ENCODE measurements around the gene POLD1. TPM values are rescaled to one million over a fixed set of nuclear protein-coding genes. Genes with fewer than 3 reads are reported as not detected.
A peak's percentile ranks its signal among the peaks of the same experiment; 100 is the strongest.

The POLD1 gene
- polyA plus RNA-seq, 3 donors: 9.3 to 22.4 (median 15.6) TPM

DNA sequence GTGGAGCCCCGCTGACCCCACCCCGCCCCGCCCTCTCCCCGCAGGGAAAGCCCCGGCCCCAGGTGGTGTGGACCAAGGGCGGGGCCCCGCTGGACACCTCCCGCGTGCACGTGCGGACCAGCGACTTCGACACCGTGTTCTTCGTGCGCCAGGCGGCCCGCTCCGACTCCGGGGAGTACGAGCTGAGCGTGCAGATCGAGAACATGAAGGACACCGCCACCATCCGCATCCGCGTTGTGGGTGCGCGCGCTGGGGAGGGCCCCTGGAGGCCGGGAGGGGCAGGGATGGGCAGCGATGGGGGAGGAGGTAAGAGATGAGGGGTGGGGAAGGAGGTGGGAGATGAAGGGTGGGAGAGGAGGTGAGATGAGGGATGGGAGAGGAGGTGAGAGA, 74.9 kb downstream of the POLD1 start:
- Histone ChIP-seq H3K79me2 (ENCODE audit: insufficient read depth, low read length) (no peaks in the 10 kb centered on the region), H4K20me1 (ENCODE audit: insufficient read depth, low read length) (no peaks in the 10 kb centered on the region), H3K9ac (ENCODE audit: insufficient read depth, low read length, poor library complexity, severe bottlenecking) (no peak overlapping the region), H3K4me2 (replicated peaks; ENCODE audit: extremely low read depth, low read length, poor library complexity, severe bottlenecking) (no peak overlapping the region), H3K36me3 (replicated peaks in 1 of 2; ENCODE audit: control insufficient read depth in 1 of 2, insufficient read depth in 2 of 2, low read length in 2 of 2) (no peaks in the 10 kb centered on the region), H3K4me1 (ENCODE audit: control insufficient read depth in 1 of 2, insufficient read depth in 2 of 2, low read length in 2 of 2) (no peaks in the 10 kb centered on the region), H3K27ac (ENCODE audit: low read depth in 1 of 2, low read length in 2 of 2) (no peak overlapping the region), H2AFZ (ENCODE audit: insufficient read depth, low read depth, low read length, poor library complexity, severe bottlenecking) (no peak overlapping the region), H3K9me3 (replicated peaks in 1 of 2; ENCODE audit: control insufficient read depth in 1 of 2, insufficient read depth in 1 of 2, low read length in 2 of 2) (no peaks in the 10 kb centered on the region), H3K27me3 (ENCODE audit: control insufficient read depth in 2 of 2, insufficient read depth in 2 of 2, low read length in 2 of 2) (peaks cover 0 to 7% of the 10 kb centered on the region in 2 donors), H3K4me3 (replicated peaks in 1 of 3; ENCODE audit: low read depth in 2 of 3, low read length in 3 of 3) (no peak overlapping the region)
- Mint-ChIP-seq H3K27ac (no peak overlapping the region), H3K27me3 (ENCODE audit: low read depth in 3 of 3) (peaks cover 19 to 48% (median 23%) of the 10 kb centered on the region in 3 donors), H3K36me3 (no peaks in the 10 kb centered on the region), H3K4me3 (no peak overlapping the region), H3K9me3 (peaks cover 0 to 4% (median 0%) of the 10 kb centered on the region in 7 donors), H3K4me1 (peaks cover 5% of the 10 kb centered on the region)
- intact Hi-C loops (cut with micrococcal nuclease): no loop called here
- 59% methylated on average over 30 of the region's 32 CpGs for WGBS (ENCODE audit: insufficient coverage)
- no peak for DNase-seq
- TF ChIP-seq, protein P1, sequence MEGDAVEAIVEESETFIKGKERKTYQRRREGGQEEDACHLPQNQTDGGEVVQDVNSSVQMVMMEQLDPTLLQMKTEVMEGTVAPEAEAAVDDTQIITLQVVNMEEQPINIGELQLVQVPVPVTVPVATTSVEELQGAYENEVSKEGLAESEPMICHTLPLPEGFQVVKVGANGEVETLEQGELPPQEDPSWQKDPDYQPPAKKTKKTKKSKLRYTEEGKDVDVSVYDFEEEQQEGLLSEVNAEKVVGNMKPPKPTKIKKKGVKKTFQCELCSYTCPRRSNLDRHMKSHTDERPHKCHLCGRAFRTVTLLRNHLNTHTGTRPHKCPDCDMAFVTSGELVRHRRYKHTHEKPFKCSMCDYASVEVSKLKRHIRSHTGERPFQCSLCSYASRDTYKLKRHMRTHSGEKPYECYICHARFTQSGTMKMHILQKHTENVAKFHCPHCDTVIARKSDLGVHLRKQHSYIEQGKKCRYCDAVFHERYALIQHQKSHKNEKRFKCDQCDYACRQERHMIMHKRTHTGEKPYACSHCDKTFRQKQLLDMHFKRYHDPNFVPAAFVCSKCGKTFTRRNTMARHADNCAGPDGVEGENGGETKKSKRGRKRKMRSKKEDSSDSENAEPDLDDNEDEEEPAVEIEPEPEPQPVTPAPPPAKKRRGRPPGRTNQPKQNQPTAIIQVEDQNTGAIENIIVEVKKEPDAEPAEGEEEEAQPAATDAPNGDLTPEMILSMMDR (IDR thresholded peaks at IDR 0.05): no peak

DNA sequence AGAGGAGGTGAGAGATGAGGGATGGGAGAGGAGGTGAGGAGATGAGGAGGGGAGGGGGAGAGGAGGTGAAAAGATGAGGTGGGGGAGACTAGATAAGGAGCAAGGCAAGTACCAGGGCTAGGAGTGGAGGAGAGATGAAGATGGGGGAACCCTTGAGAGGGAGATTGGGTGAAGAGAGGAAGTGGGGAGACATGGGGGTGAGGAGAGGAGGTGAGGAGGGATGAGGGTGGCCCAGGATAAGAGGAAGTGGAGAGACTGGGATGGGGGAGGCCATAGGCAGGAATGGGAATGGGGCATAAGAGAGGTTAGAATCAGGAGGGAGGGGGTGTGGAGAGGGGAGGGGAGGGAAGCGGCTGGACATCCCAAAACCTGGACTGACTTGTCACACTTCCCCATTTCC, 75.5 kb downstream of the POLD1 start:
- no peaks in the 10 kb centered on the region for H3K36me3 ChIP-seq (replicated peaks in 1 of 2; ENCODE audit: control insufficient read depth in 1 of 2, insufficient read depth in 2 of 2, low read length in 2 of 2)
- H3K79me2 ChIP-seq (ENCODE audit: insufficient read depth, low read length): no peaks in the 10 kb centered on the region
- no peak overlapping the region for H3K4me3 Mint-ChIP-seq
- no peaks in the 10 kb centered on the region for H3K9me3 ChIP-seq (replicated peaks in 1 of 2; ENCODE audit: control insufficient read depth in 1 of 2, insufficient read depth in 1 of 2, low read length in 2 of 2)
- H3K4me1 ChIP-seq (ENCODE audit: control insufficient read depth in 1 of 2, insufficient read depth in 2 of 2, low read length in 2 of 2): no peaks in the 10 kb centered on the region
- DNase-seq: no peak
- peaks cover 19 to 48% (median 21%) of the 10 kb centered on the region in 3 donors for H3K27me3 Mint-ChIP-seq (ENCODE audit: low read depth in 3 of 3)
- H3K4me2 ChIP-seq (replicated peaks; ENCODE audit: extremely low read depth, low read length, poor library complexity, severe bottlenecking): no peak overlapping the region
- H3K36me3 Mint-ChIP-seq: no peaks in the 10 kb centered on the region
- H3K27me3 ChIP-seq (ENCODE audit: control insufficient read depth in 2 of 2, insufficient read depth in 2 of 2, low read length in 2 of 2): peaks cover 0 to 7% of the 10 kb centered on the region in 2 donors
- peak overlapping the region in 1 of 7 donors; percentile 14 for H3K27ac Mint-ChIP-seq
- TF ChIP-seq, protein P1 (IDR thresholded peaks at IDR 0.05): no peak
- no peak overlapping the region for H3K27ac ChIP-seq (ENCODE audit: low read depth in 1 of 2, low read length in 2 of 2)
- H3K4me1 Mint-ChIP-seq: peaks cover 5% of the 10 kb centered on the region
- intact Hi-C loops (cut with micrococcal nuclease): loop anchor here in 1 of 2 donors (2.0 kb wide), 1 partner anchor 45 kb away; no protein-coding TSS in a partner anchor
- WGBS (ENCODE audit: insufficient coverage): no CpG with 5 or more reads among the region's 1 CpG
- H3K9ac ChIP-seq (ENCODE audit: insufficient read depth, low read length, poor library complexity, severe bottlenecking): no peak overlapping the region
- H2AFZ ChIP-seq (ENCODE audit: insufficient read depth, low read depth, low read length, poor library complexity, severe bottlenecking): no peak overlapping the region
- no peak overlapping the region for H3K4me3 ChIP-seq (replicated peaks in 1 of 3; ENCODE audit: low read depth in 2 of 3, low read length in 3 of 3)
- H3K9me3 Mint-ChIP-seq: peaks cover 0 to 4% (median 0%) of the 10 kb centered on the region in 7 donors
- no peaks in the 10 kb centered on the region for H4K20me1 ChIP-seq (ENCODE audit: insufficient read depth, low read length)

Measured in CD14-positive monocyte (primary cell).